ENCODE results near the gene LAMA2. TPM values are rescaled to one million over a fixed set of nuclear protein-coding genes. Genes with fewer than 3 reads are reported as not detected.
A peak's percentile ranks its signal among the peaks of the same experiment; 100 is the strongest.

Gene LAMA2
- total and polyA plus RNA-seq, 2 donors (not counting 1 experiment from before 2014, with no cell fraction given) = 19.5 to 67.5 TPM

- no peak overlapping the region for H3K27ac ChIP-seq (ENCODE audit: insufficient read depth, low read length)
- H3K36me3 ChIP-seq (ENCODE audit: control insufficient read depth, insufficient read depth, low read length) = no peaks in the 10 kb centered on the region
- H3K4me3 ChIP-seq (replicated peaks in 1 of 4; ENCODE audit: control extremely low read depth in 1 of 4, insufficient read depth in 1 of 4, low read depth in 3 of 4, low read length in 4 of 4) = no peak overlapping the region
- no peak overlapping the region for H3K4me2 ChIP-seq (ENCODE audit: extremely low read depth, insufficient read depth, low read length)
- H4K20me1 ChIP-seq (ENCODE audit: control insufficient read depth, extremely low read depth, insufficient read depth, low read length) = no peaks in the 10 kb centered on the region
- H3K79me2 ChIP-seq (ENCODE audit: control insufficient read depth, insufficient read depth, low read length) = no peaks in the 10 kb centered on the region
- H3K27me3 ChIP-seq (ENCODE audit: control insufficient read depth, insufficient read depth, low read length) = no peaks in the 10 kb centered on the region
- H2AFZ ChIP-seq (ENCODE audit: low read length) = no peak overlapping the region
- no peak for DNase-seq (ENCODE audit: low read depth in 2 of 2)
- TF ChIP-seq CTCF (conservative IDR thresholded peaks at IDR 0.05 in 1 of 2, IDR thresholded peaks at IDR 0.05 in 1 of 2; ENCODE audit: low read depth in 1 of 2, low read length in 2 of 2) = no peak
- no peak for TF ChIP-seq EZH2 (IDR thresholded peaks at IDR 0.05; ENCODE audit: low read length, missing control alignments)
- H3K4me1 ChIP-seq (ENCODE audit: control insufficient read depth, extremely low read depth, insufficient read depth, low read length) = no peaks in the 10 kb centered on the region
- no peaks in the 10 kb centered on the region for H3K9me3 ChIP-seq (ENCODE audit: control insufficient read depth, insufficient read depth, low read depth, low read length)
- no peak overlapping the region for H3K9ac ChIP-seq (ENCODE audit: insufficient read depth, low read length)
Measured at GRCh38 chr6:129029778-129030177, 146.8 kb downstream of the LAMA2 start.

- no peaks in the 10 kb centered on the region for H3K79me2 ChIP-seq (ENCODE audit: control insufficient read depth, insufficient read depth, low read length)
- H4K20me1 ChIP-seq (ENCODE audit: control insufficient read depth, extremely low read depth, insufficient read depth, low read length) = no peaks in the 10 kb centered on the region
- H3K9ac ChIP-seq (ENCODE audit: insufficient read depth, low read length) = no peak overlapping the region
- no peak overlapping the region for H3K4me2 ChIP-seq (ENCODE audit: extremely low read depth, insufficient read depth, low read length)
- H3K4me1 ChIP-seq (ENCODE audit: control insufficient read depth, extremely low read depth, insufficient read depth, low read length) = no peaks in the 10 kb centered on the region
- TF ChIP-seq CTCF (conservative IDR thresholded peaks at IDR 0.05 in 1 of 2, IDR thresholded peaks at IDR 0.05 in 1 of 2; ENCODE audit: low read depth in 1 of 2, low read length in 2 of 2) (no peak), EZH2 (IDR thresholded peaks at IDR 0.05; ENCODE audit: low read length, missing control alignments) (no peak)
- no peaks in the 10 kb centered on the region for H3K9me3 ChIP-seq (ENCODE audit: control insufficient read depth, insufficient read depth, low read depth, low read length)
- no peak overlapping the region for H2AFZ ChIP-seq (ENCODE audit: low read length)
- no peak overlapping the region for H3K27ac ChIP-seq (ENCODE audit: insufficient read depth, low read length)
- no peaks in the 10 kb centered on the region for H3K36me3 ChIP-seq (ENCODE audit: control insufficient read depth, insufficient read depth, low read length)
- no peaks in the 10 kb centered on the region for H3K27me3 ChIP-seq (ENCODE audit: control insufficient read depth, insufficient read depth, low read length)
- DNase-seq (ENCODE audit: low read depth in 2 of 2) = no peak
- H3K4me3 ChIP-seq (replicated peaks in 1 of 4; ENCODE audit: control extremely low read depth in 1 of 4, insufficient read depth in 1 of 4, low read depth in 3 of 4, low read length in 4 of 4) = no peak overlapping the region
Measured at GRCh38 chr6:129030215-129030614, 147.3 kb downstream of the LAMA2 start.

- Histone ChIP-seq H3K4me1 (ENCODE audit: control insufficient read depth, extremely low read depth, insufficient read depth, low read length) (no peaks in the 10 kb centered on the region), H3K4me2 (ENCODE audit: extremely low read depth, insufficient read depth, low read length) (no peak overlapping the region), H3K27me3 (ENCODE audit: control insufficient read depth, insufficient read depth, low read length) (no peaks in the 10 kb centered on the region), H4K20me1 (ENCODE audit: control insufficient read depth, extremely low read depth, insufficient read depth, low read length) (no peaks in the 10 kb centered on the region), H3K9me3 (ENCODE audit: control insufficient read depth, insufficient read depth, low read depth, low read length) (no peaks in the 10 kb centered on the region), H2AFZ (ENCODE audit: low read length) (no peak overlapping the region), H3K79me2 (ENCODE audit: control insufficient read depth, insufficient read depth, low read length) (no peaks in the 10 kb centered on the region), H3K9ac (ENCODE audit: insufficient read depth, low read length) (no peak overlapping the region), H3K4me3 (replicated peaks in 1 of 4; ENCODE audit: control extremely low read depth in 1 of 4, insufficient read depth in 1 of 4, low read depth in 3 of 4, low read length in 4 of 4) (no peak overlapping the region), H3K36me3 (ENCODE audit: control insufficient read depth, insufficient read depth, low read length) (no peaks in the 10 kb centered on the region), H3K27ac (ENCODE audit: insufficient read depth, low read length) (no peak overlapping the region)
- peak; percentile 62 to 90 for DNase-seq (ENCODE audit: low read depth in 2 of 2)
- TF ChIP-seq EZH2 (IDR thresholded peaks at IDR 0.05; ENCODE audit: low read length, missing control alignments) (no peak), CTCF (conservative IDR thresholded peaks at IDR 0.05 in 1 of 2, IDR thresholded peaks at IDR 0.05 in 1 of 2; ENCODE audit: low read depth in 1 of 2, low read length in 2 of 2) (no peak)
Measured at GRCh38 chr6:129031051-129031599, 148.2 kb downstream of the LAMA2 start.

Measured in fibroblast of lung (primary cell).